GM12873 (cell line): ENCODE data around the gene KIAA0825.

ENCODE experiments used
- CTCF ChIP-seq: IDR thresholded peaks from 2 replicates; pipeline ENCODE4 v1.5.1; 2012; ENCODE audit warnings: low read depth, mild to moderate bottlenecking, moderate library complexity, low read length, control low read depth; ENCODE audit not compliant: insufficient read depth; ENCODE audit errors: missing control alignments

Gene KIAA0825

GRCh38 chr5:94385767-94386166 lies 232.6 kb downstream of the KIAA0825 start:
- no peak for TF ChIP-seq CTCF

GRCh38 chr5:94378062-94378461 lies 240.3 kb downstream of the KIAA0825 start:
- TF ChIP-seq CTCF = no peak

DNA sequence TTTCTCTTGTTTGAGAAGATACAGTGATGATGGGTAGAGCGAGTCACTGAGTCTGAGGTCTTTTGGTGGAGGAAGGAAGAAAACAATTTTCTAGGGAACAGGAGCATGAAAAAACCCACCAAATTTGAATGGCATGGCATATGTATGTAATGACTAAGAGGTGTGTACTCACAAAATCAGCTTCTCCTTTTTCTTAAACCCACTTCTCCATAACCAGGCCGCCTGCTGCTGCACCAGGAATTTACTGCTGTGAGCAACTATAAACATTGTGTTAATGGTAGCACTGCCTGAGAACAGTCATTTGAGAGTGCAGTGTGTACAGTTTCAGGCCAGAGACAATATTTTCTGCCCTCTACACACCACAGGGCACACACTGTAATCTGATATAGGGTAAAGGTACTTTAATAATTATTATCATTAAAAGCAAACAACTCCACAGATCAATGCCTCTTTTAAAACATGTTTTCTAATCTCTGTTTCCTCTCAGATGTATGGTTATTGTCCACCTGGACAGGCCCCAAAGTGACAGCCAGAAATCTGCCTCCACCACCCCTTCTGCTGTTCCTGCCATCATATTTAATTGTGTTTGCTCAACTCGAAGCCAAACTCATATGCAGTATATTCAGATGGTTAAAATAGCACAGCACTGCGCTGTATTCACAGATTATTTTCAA lies 241.6 kb downstream of the KIAA0825 start:
- no peak for TF ChIP-seq CTCF

DNA sequence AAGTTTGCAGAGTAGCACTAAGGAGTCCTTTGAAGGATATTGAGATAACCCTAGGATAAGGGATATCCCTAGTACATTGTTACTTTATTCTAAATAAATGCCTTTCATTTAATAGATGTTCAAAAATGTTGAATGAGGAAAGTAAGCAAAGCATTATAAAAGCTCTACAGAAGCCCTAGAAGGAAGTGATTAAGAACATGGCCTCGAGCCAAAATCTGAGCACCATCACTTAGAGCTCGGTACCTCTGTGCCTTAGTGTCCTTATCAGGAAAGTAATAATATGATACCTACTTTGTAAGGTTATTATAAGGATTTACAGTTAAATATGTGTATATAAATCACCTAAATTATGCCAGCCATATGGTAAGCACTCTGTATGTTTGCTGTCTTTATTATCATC lies 242.6 kb downstream of the KIAA0825 start:
- no peak for TF ChIP-seq CTCF

DNA sequence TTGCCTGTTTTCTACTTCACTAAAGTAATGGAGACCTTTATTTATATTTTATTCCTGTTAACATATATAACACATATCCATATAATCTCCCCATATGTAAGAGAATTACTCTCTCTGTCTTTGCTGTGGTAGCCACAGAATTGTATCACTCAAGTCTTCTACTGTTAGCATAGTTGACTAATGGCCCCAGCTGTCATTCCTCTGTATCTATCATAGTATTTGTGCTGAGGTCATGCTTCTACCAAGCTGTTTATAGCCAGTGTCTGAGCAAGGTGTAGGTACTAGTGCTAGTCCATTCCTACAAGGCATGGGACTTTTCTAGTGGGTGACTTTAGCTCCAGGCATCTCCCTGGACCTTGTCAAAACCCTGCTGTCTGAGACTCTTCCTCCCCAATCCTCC lies 244.1 kb downstream of the KIAA0825 start:
- no peak for TF ChIP-seq CTCF

DNA sequence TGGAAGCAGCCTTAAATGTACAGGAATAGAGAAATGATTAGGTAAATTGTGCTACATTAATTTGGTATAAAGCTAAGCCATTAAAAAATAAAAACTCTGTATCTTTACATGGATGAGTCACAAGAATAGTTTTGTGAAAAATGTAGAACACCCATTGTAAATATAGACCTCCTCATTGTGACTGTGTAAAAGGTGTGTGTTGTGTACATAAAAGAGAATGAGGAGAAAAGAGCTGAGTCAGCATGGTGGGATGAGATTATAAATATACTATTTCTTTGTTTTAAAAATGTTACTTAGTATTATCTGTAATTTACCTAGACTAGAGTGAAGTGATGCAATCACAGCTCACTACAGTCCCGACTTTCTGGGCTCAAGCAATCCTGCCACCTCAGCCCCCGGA lies 250.5 kb downstream of the KIAA0825 start:
- TF ChIP-seq CTCF = no peak

- TF ChIP-seq CTCF = no peak
These were observed 251.6 kb downstream of the KIAA0825 start for GRCh38 chr5:94366811-94367210.
